Hepatocyte (in vitro differentiated cells): Measurements from ENCODE around the gene CAMKK2.

Experiments used
- EZH2 ChIP-seq: fragments of 200-600 bp; sonication (generic); IDR thresholded peaks from 2 replicates; pipeline ENCODE4 v1.6.1; 2016; ENCODE audit warnings: antibody characterized with exemption, mild to moderate bottlenecking, borderline replicate concordance
- TF ChIP-seq, protein P1 (sequence below): fragments of 200-600 bp; sonication (generic); IDR thresholded peaks from 2 replicates; pipeline ENCODE4 v1.5.1; 2016; ENCODE audit warnings: antibody characterized with exemption, mild to moderate bottlenecking; ENCODE audit not compliant: poor library complexity

- TF ChIP-seq, protein P1, sequence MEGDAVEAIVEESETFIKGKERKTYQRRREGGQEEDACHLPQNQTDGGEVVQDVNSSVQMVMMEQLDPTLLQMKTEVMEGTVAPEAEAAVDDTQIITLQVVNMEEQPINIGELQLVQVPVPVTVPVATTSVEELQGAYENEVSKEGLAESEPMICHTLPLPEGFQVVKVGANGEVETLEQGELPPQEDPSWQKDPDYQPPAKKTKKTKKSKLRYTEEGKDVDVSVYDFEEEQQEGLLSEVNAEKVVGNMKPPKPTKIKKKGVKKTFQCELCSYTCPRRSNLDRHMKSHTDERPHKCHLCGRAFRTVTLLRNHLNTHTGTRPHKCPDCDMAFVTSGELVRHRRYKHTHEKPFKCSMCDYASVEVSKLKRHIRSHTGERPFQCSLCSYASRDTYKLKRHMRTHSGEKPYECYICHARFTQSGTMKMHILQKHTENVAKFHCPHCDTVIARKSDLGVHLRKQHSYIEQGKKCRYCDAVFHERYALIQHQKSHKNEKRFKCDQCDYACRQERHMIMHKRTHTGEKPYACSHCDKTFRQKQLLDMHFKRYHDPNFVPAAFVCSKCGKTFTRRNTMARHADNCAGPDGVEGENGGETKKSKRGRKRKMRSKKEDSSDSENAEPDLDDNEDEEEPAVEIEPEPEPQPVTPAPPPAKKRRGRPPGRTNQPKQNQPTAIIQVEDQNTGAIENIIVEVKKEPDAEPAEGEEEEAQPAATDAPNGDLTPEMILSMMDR: no peak
- TF ChIP-seq EZH2: no peak
These were observed 79.4 kb downstream of the CAMKK2 start for GRCh38 chr12:121217063-121217462.
